ENCODE measurements around the gene PCGF3.
A peak's percentile ranks its signal among the peaks of the same experiment; 100 is the strongest.
"Not testable (repeated sequence)": the region's sequence is repeated elsewhere in the genome, so short reads cannot be mapped to it uniquely, and the experiment has no call there.

Gene PCGF3

GRCh38 chr4:779555-779954 is 73.9 kb downstream of the PCGF3 start:
- no peak overlapping the region for H4K8ac ChIP-seq (ENCODE audit: low read depth, low read length)
- no peaks in the 10 kb centered on the region for H3K4me1 ChIP-seq (ENCODE audit: control insufficient read depth, low read depth, low read length)
- H3K36me3 ChIP-seq (ENCODE audit: control insufficient read depth, insufficient read depth, low read length): peaks cover 7% of the 10 kb centered on the region
- peaks cover 20% of the 10 kb centered on the region for H3K79me1 ChIP-seq (ENCODE audit: low read length)
- H3K79me2 ChIP-seq (ENCODE audit: control insufficient read depth, insufficient read depth, low read length): peaks cover 31% of the 10 kb centered on the region
- no peak overlapping the region for H2BK5ac ChIP-seq (ENCODE audit: low read length)
- H3K4ac ChIP-seq (ENCODE audit: low read depth, low read length): no peak overlapping the region
- H3K27ac ChIP-seq (ENCODE audit: low read depth, low read length): no peak overlapping the region
- H3K4me3 ChIP-seq (ENCODE audit: low read length): no peak overlapping the region
- no peak for DNase-seq
- H2BK120ac ChIP-seq (ENCODE audit: low read depth, low read length): no peak overlapping the region
- no peak overlapping the region for H3K18ac ChIP-seq (ENCODE audit: low read length)
- H3K23ac ChIP-seq (ENCODE audit: low read length): no peak overlapping the region
- H3K27me3 ChIP-seq (ENCODE audit: insufficient read depth, low read length, poor library complexity): peaks cover 8% of the 10 kb centered on the region
- WGBS (ENCODE audit: extremely low coverage, insufficient coverage, low lambda C conversion rate): no CpG with 5 or more reads among the region's 2 CpGs
- H3K4me2 ChIP-seq (ENCODE audit: low read length): no peak overlapping the region
- H4K5ac ChIP-seq (ENCODE audit: low read length): no peak overlapping the region
- H2BK15ac ChIP-seq (replicated peaks; ENCODE audit: low read depth): no peak overlapping the region
- no peak overlapping the region for H3K9ac ChIP-seq (ENCODE audit: low read length)
- H3K56ac ChIP-seq (ENCODE audit: low read length): no peak overlapping the region
- no peak overlapping the region for H2AK5ac ChIP-seq (ENCODE audit: low read length)

DNA sequence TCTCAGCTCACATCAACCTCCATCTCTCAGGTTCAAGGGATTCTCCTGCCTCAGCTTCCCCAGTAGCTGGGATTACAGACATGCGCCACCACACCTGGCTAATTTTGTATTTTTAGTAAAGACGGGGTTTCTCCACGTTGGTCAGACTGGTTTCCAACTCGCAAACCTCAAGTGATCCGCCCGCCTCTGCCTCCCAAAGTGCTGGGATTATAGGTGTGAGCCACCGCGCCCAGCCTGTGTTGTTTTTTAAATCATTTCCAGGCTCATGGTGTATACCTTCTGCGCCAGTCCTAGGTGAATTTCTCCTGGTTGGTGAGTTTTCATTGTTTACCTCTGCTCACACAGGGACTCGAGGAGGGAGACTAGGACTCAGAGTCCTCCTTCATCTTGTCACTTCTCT is 74.6 kb downstream of the PCGF3 start:
- not testable (repeated sequence) for DNase-seq; H3K4me1 ChIP-seq (ENCODE audit: control insufficient read depth, low read depth, low read length); H2BK5ac ChIP-seq (ENCODE audit: low read length); H2BK15ac ChIP-seq (replicated peaks; ENCODE audit: low read depth); H3K36me3 ChIP-seq (ENCODE audit: control insufficient read depth, insufficient read depth, low read length); H3K27ac ChIP-seq (ENCODE audit: low read depth, low read length); H4K5ac ChIP-seq (ENCODE audit: low read length); H3K4ac ChIP-seq (ENCODE audit: low read depth, low read length); H4K8ac ChIP-seq (ENCODE audit: low read depth, low read length); H2AK5ac ChIP-seq (ENCODE audit: low read length); H2BK120ac ChIP-seq (ENCODE audit: low read depth, low read length); H3K18ac ChIP-seq (ENCODE audit: low read length); H3K23ac ChIP-seq (ENCODE audit: low read length)
- H3K79me1 ChIP-seq (ENCODE audit: low read length): peaks cover 20% of the 10 kb centered on the region
- peak overlapping the region; percentile 97 for H3K9ac ChIP-seq (ENCODE audit: low read length)
- peak overlapping the region; percentile 98 for H3K56ac ChIP-seq (ENCODE audit: low read length)
- H3K27me3 ChIP-seq (ENCODE audit: insufficient read depth, low read length, poor library complexity): peaks cover 15% of the 10 kb centered on the region
- peak overlapping the region; percentile 88 for H3K4me3 ChIP-seq (ENCODE audit: low read length)
- peaks cover 28% of the 10 kb centered on the region for H3K79me2 ChIP-seq (ENCODE audit: control insufficient read depth, insufficient read depth, low read length)
- WGBS (ENCODE audit: extremely low coverage, insufficient coverage, low lambda C conversion rate): no CpG with 5 or more reads among the region's 10 CpGs
- H3K4me2 ChIP-seq (ENCODE audit: low read length): peak overlapping the region; percentile 22

DNA sequence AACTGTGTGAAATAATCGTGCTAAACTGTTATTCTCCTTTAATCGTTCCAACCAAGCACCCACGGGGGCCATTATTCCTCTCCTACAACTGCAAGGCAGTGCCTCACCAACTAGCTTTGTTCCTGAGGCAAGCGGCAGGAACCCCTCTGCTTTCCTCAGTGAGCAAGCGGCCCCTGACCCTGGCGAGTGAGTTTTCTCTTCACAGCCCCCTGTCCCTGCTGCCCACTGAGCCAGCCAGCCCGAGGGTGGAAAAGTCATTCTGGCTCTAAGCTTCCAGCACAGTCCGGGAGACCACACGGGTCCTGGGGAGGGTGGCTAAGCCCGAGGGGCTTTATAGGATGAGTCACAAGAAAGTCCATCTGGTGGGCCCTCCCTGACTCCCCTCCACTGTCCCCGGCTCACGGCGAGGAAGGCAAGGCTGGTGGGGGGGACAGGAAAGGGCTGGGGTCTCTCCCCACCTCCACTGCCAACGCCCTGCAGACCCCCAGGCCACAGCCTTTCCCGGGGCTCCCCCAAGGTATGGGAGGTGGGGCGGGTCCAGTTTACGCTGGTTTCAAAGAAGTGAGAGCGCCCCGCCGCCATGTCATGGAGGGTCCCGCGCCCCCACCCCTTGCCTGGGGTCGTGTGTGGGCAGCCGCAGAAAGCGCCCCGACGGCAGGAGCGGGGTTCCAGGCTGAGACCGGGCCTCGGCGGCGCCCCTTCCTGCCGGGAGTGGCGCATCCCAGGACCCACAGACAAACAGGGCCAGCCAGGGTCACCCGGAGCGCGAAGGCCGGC is 75.3 kb downstream of the PCGF3 start:
- peak overlapping the region; percentile 92 for H3K23ac ChIP-seq (ENCODE audit: low read length)
- WGBS (ENCODE audit: extremely low coverage, insufficient coverage, low lambda C conversion rate): no CpG with 5 or more reads among the region's 38 CpGs
- no peak for DNase-seq
- H3K4me2 ChIP-seq (ENCODE audit: low read length): peak overlapping the region; percentile 22
- peaks cover 28% of the 10 kb centered on the region for H3K79me2 ChIP-seq (ENCODE audit: control insufficient read depth, insufficient read depth, low read length)
- peak overlapping the region; percentile 22 for H2AK5ac ChIP-seq (ENCODE audit: low read length)
- no peak overlapping the region for H4K5ac ChIP-seq (ENCODE audit: low read length)
- peak overlapping the region; percentile 76 for H2BK5ac ChIP-seq (ENCODE audit: low read length)
- H3K27ac ChIP-seq (ENCODE audit: low read depth, low read length): peak overlapping the region; percentile 88
- H3K4me1 ChIP-seq (ENCODE audit: control insufficient read depth, low read depth, low read length): peaks cover 2% of the 10 kb centered on the region
- H3K56ac ChIP-seq (ENCODE audit: low read length): peak overlapping the region; percentile 98
- H3K36me3 ChIP-seq (ENCODE audit: control insufficient read depth, insufficient read depth, low read length): peaks cover 4% of the 10 kb centered on the region
- H2BK120ac ChIP-seq (ENCODE audit: low read depth, low read length): peak overlapping the region; percentile 70
- H3K79me1 ChIP-seq (ENCODE audit: low read length): peaks cover 20% of the 10 kb centered on the region
- H2BK15ac ChIP-seq (replicated peaks; ENCODE audit: low read depth): no peak overlapping the region
- peak overlapping the region; percentile 86 for H3K4ac ChIP-seq (ENCODE audit: low read depth, low read length)
- peak overlapping the region; percentile 88 for H3K4me3 ChIP-seq (ENCODE audit: low read length)
- peak overlapping the region; percentile 89 for H3K18ac ChIP-seq (ENCODE audit: low read length)
- peaks cover 20% of the 10 kb centered on the region for H3K27me3 ChIP-seq (ENCODE audit: insufficient read depth, low read length, poor library complexity)
- peak overlapping the region; percentile 97 for H3K9ac ChIP-seq (ENCODE audit: low read length)
- no peak overlapping the region for H4K8ac ChIP-seq (ENCODE audit: low read depth, low read length)

- H3K9ac ChIP-seq (ENCODE audit: low read length): peak overlapping the region; percentile 97
- H3K4ac ChIP-seq (ENCODE audit: low read depth, low read length): peak overlapping the region; percentile 86
- peaks cover 26% of the 10 kb centered on the region for H3K79me2 ChIP-seq (ENCODE audit: control insufficient read depth, insufficient read depth, low read length)
- H4K5ac ChIP-seq (ENCODE audit: low read length): no peak overlapping the region
- H2BK5ac ChIP-seq (ENCODE audit: low read length): peak overlapping the region; percentile 76
- peak overlapping the region; percentile 88 for H3K27ac ChIP-seq (ENCODE audit: low read depth, low read length)
- peak overlapping the region; percentile 72 for H3K4me2 ChIP-seq (ENCODE audit: low read length)
- H2AK5ac ChIP-seq (ENCODE audit: low read length): peak overlapping the region; percentile 22
- no peak overlapping the region for H4K8ac ChIP-seq (ENCODE audit: low read depth, low read length)
- peaks cover 4% of the 10 kb centered on the region for H3K36me3 ChIP-seq (ENCODE audit: control insufficient read depth, insufficient read depth, low read length)
- no CpG with 5 or more reads among the region's 57 CpGs for WGBS (ENCODE audit: extremely low coverage, insufficient coverage, low lambda C conversion rate)
- H3K18ac ChIP-seq (ENCODE audit: low read length): peak overlapping the region; percentile 89
- peak overlapping the region; percentile 70 for H2BK120ac ChIP-seq (ENCODE audit: low read depth, low read length)
- peak overlapping the region; percentile 92 for H3K23ac ChIP-seq (ENCODE audit: low read length)
- peak overlapping the region; percentile 98 for H3K56ac ChIP-seq (ENCODE audit: low read length)
- H3K4me3 ChIP-seq (ENCODE audit: low read length): peak overlapping the region; percentile 88
- no peak overlapping the region for H2BK15ac ChIP-seq (replicated peaks; ENCODE audit: low read depth)
- peaks cover 19% of the 10 kb centered on the region for H3K79me1 ChIP-seq (ENCODE audit: low read length)
- H3K27me3 ChIP-seq (ENCODE audit: insufficient read depth, low read length, poor library complexity): peaks cover 23% of the 10 kb centered on the region
- H3K4me1 ChIP-seq (ENCODE audit: control insufficient read depth, low read depth, low read length): peaks cover 2% of the 10 kb centered on the region
- peak; percentile 100 for DNase-seq
These were observed 76.0 kb downstream of the PCGF3 start for GRCh38 chr4:781493-782216.

GRCh38 chr4:784401-785331 is 79.0 kb downstream of the PCGF3 start:
- Histone ChIP-seq H3K36me3 (ENCODE audit: control insufficient read depth, insufficient read depth, low read length) (no peaks in the 10 kb centered on the region), H3K79me2 (ENCODE audit: control insufficient read depth, insufficient read depth, low read length) (peaks cover 17% of the 10 kb centered on the region), H3K4me2 (ENCODE audit: low read length) (no peak overlapping the region), H2AK5ac (ENCODE audit: low read length) (no peak overlapping the region), H3K4ac (ENCODE audit: low read depth, low read length) (no peak overlapping the region), H3K79me1 (ENCODE audit: low read length) (peaks cover 8% of the 10 kb centered on the region), H2BK120ac (ENCODE audit: low read depth, low read length) (no peak overlapping the region), H3K27ac (ENCODE audit: low read depth, low read length) (no peak overlapping the region), H3K56ac (ENCODE audit: low read length) (no peak overlapping the region), H3K18ac (ENCODE audit: low read length) (no peak overlapping the region), H4K5ac (ENCODE audit: low read length) (no peak overlapping the region), H3K4me3 (ENCODE audit: low read length) (no peak overlapping the region), H3K9ac (ENCODE audit: low read length) (no peak overlapping the region), H3K23ac (ENCODE audit: low read length) (no peak overlapping the region), H3K27me3 (ENCODE audit: insufficient read depth, low read length, poor library complexity) (peaks cover 25% of the 10 kb centered on the region), H3K4me1 (ENCODE audit: control insufficient read depth, low read depth, low read length) (peaks cover 2% of the 10 kb centered on the region), H2BK15ac (replicated peaks; ENCODE audit: low read depth) (no peak overlapping the region), H2BK5ac (ENCODE audit: low read length) (no peak overlapping the region), H4K8ac (ENCODE audit: low read depth, low read length) (no peak overlapping the region)
- no peak for DNase-seq
- no CpG with 5 or more reads among the region's 57 CpGs for WGBS (ENCODE audit: extremely low coverage, insufficient coverage, low lambda C conversion rate)
